OCI-LY3 (cell line): ENCODE data around the gene AARS2.
"Not testable (repeated sequence)": the region's sequence is repeated elsewhere in the genome, so short reads cannot be mapped to it uniquely, and the experiment has no call there.

Experiments
- H2AFZ ChIP-seq: fragments of 200-600, 300-600 bp; shearing (Covaris generic); 2 replicates; pipeline ENCODE4 v1.6.0; 2014; ENCODE audit warnings: antibody characterized with exemption, low read depth, low read length
- H3K27ac ChIP-seq: fragments of 200-600, 300-600 bp; sonication (generic); 2 replicates; pipeline ENCODE4 v1.5.1; 2014; ENCODE audit warnings: mild to moderate bottlenecking, low read length, moderate library complexity, mixed read lengths
- H3K27me3 ChIP-seq: fragments of 200-600, 300-600 bp; sonication (generic); 2 replicates; pipeline ENCODE4 v1.6.1; 2014; ENCODE audit warnings: low read depth, low read length, mixed read lengths
- H3K36me3 ChIP-seq: fragments of 200-600, 300-600 bp; sonication (generic); replicated peaks from 2 replicates; pipeline ENCODE3; 2014; ENCODE audit warnings: low read depth, low read length, mixed read lengths
- H3K4me1 ChIP-seq: fragments of 300-600, 200-600 bp; sonication (generic); 2 replicates; pipeline ENCODE4 v1.6.1; 2014; ENCODE audit warnings: low read length, mixed read lengths
- H3K4me2 ChIP-seq: fragments of 200-600, 300-600 bp; sonication (generic); 2 replicates; pipeline ENCODE4 v1.6.1; 2014; ENCODE audit warnings: low read length, mixed read lengths
- H3K4me3 ChIP-seq: fragments of 300-600, 200-600 bp; sonication (generic); 2 replicates; pipeline ENCODE4 v1.5.1; 2014; ENCODE audit warnings: antibody characterized with exemption, mild to moderate bottlenecking, low read length, moderate library complexity
- H3K79me2 ChIP-seq: fragments of 300-600, 200-600 bp; shearing (Covaris generic); 2 replicates; pipeline ENCODE4 v1.6.1; 2014; ENCODE audit warnings: mild to moderate bottlenecking, low read length, mixed read lengths
- H3K9ac ChIP-seq: fragments of 300-600, 200-600 bp; shearing (Covaris generic); 2 replicates; pipeline ENCODE4 v1.6.0; 2014; ENCODE audit warnings: mild to moderate bottlenecking, low read length, moderate library complexity
- H3K9me3 ChIP-seq: fragments of 200-600, 300-600 bp; shearing (Covaris generic); 2 replicates; pipeline ENCODE4 v1.6.1; 2014; ENCODE audit warnings: low read length, mixed read lengths; ENCODE audit not compliant: insufficient read depth
- H4K20me1 ChIP-seq: fragments of 200-600, 300-600 bp; sonication (generic); 2 replicates; pipeline ENCODE4 v1.6.1; 2016; ENCODE audit warnings: low read length, mixed read lengths; ENCODE audit not compliant: insufficient read depth
- CTCF ChIP-seq: fragments of 200-600, 300-600 bp; sonication (generic); IDR thresholded peaks from 2 replicates; pipeline ENCODE4 v1.5.1; 2014; ENCODE audit warnings: antibody characterized with exemption, low read length, low read depth
- EZH2phosphoT487 ChIP-seq: fragments of 200-600 bp; shearing (Covaris generic); IDR thresholded peaks from 2 replicates; pipeline ENCODE4 v1.6.1; 2018; ENCODE audit warnings: antibody characterized with exemption, mixed run types, low read depth

AARS2 gene

GRCh38 chr6:44332585-44332984 lies 19.4 kb upstream of the AARS2 start:
- Histone ChIP-seq H3K27ac (no peak overlapping the region), H3K79me2 (no peaks in the 10 kb centered on the region), H3K4me2 (no peak overlapping the region), H3K9me3 (no peaks in the 10 kb centered on the region), H3K9ac (no peak overlapping the region), H3K4me3 (no peak overlapping the region), H2AFZ (no peak overlapping the region), H3K36me3 (no peaks in the 10 kb centered on the region), H4K20me1 (no peaks in the 10 kb centered on the region), H3K4me1 (no peaks in the 10 kb centered on the region), H3K27me3 (peaks cover 15% of the 10 kb centered on the region)
- no peak for TF ChIP-seq CTCF
- TF ChIP-seq EZH2phosphoT487 = no peak

- H2AFZ ChIP-seq = no peak overlapping the region
- H3K9me3 ChIP-seq = no peaks in the 10 kb centered on the region
- no peak overlapping the region for H3K4me2 ChIP-seq
- no peak overlapping the region for H3K4me3 ChIP-seq
- peaks cover 15% of the 10 kb centered on the region for H3K27me3 ChIP-seq
- H3K36me3 ChIP-seq = no peaks in the 10 kb centered on the region
- TF ChIP-seq CTCF (no peak), EZH2phosphoT487 (no peak)
- no peaks in the 10 kb centered on the region for H4K20me1 ChIP-seq
- H3K4me1 ChIP-seq = no peaks in the 10 kb centered on the region
- H3K27ac ChIP-seq = no peak overlapping the region
- no peak overlapping the region for H3K9ac ChIP-seq
- H3K79me2 ChIP-seq = no peaks in the 10 kb centered on the region
Observed at GRCh38 chr6:44329858-44330257, 16.7 kb upstream of the AARS2 start.

GRCh38 chr6:44328203-44328602 lies 15.1 kb upstream of the AARS2 start:
- H3K4me3 ChIP-seq, H3K79me2 ChIP-seq, H3K27ac ChIP-seq, H3K9me3 ChIP-seq, H3K36me3 ChIP-seq, H3K4me2 ChIP-seq, H4K20me1 ChIP-seq, H3K4me1 ChIP-seq, H3K9ac ChIP-seq, H2AFZ ChIP-seq: not testable (repeated sequence)
- peaks cover 15% of the 10 kb centered on the region for H3K27me3 ChIP-seq

GRCh38 chr6:44327760-44328159 lies 14.6 kb upstream of the AARS2 start:
- no peak overlapping the region for H3K4me2 ChIP-seq
- H4K20me1 ChIP-seq = no peaks in the 10 kb centered on the region
- H3K27me3 ChIP-seq = peaks cover 15% of the 10 kb centered on the region
- no peaks in the 10 kb centered on the region for H3K79me2 ChIP-seq
- no peak overlapping the region for H3K27ac ChIP-seq
- H3K4me1 ChIP-seq = no peaks in the 10 kb centered on the region
- no peaks in the 10 kb centered on the region for H3K36me3 ChIP-seq
- H3K9me3 ChIP-seq = no peaks in the 10 kb centered on the region
- TF ChIP-seq EZH2phosphoT487 (no peak), CTCF (no peak)
- no peak overlapping the region for H3K4me3 ChIP-seq
- no peak overlapping the region for H2AFZ ChIP-seq
- H3K9ac ChIP-seq = no peak overlapping the region

- H2AFZ ChIP-seq = no peak overlapping the region
- H3K4me2 ChIP-seq = no peak overlapping the region
- H3K9ac ChIP-seq = no peak overlapping the region
- peaks cover 15% of the 10 kb centered on the region for H3K27me3 ChIP-seq
- H3K36me3 ChIP-seq = no peaks in the 10 kb centered on the region
- no peaks in the 10 kb centered on the region for H3K4me1 ChIP-seq
- no peak for TF ChIP-seq EZH2phosphoT487
- TF ChIP-seq CTCF = no peak
- no peak overlapping the region for H3K27ac ChIP-seq
- H4K20me1 ChIP-seq = no peaks in the 10 kb centered on the region
- no peak overlapping the region for H3K4me3 ChIP-seq
- no peaks in the 10 kb centered on the region for H3K79me2 ChIP-seq
- H3K9me3 ChIP-seq = no peaks in the 10 kb centered on the region
Observed at GRCh38 chr6:44327096-44327495, 13.9 kb upstream of the AARS2 start.
